ENCODE data around the gene HOXD11.

GRCh38 chr2:176066645-176067588 lies 40.2 kb upstream of the HOXD11 start:
- TF ChIP-seq, protein P1, sequence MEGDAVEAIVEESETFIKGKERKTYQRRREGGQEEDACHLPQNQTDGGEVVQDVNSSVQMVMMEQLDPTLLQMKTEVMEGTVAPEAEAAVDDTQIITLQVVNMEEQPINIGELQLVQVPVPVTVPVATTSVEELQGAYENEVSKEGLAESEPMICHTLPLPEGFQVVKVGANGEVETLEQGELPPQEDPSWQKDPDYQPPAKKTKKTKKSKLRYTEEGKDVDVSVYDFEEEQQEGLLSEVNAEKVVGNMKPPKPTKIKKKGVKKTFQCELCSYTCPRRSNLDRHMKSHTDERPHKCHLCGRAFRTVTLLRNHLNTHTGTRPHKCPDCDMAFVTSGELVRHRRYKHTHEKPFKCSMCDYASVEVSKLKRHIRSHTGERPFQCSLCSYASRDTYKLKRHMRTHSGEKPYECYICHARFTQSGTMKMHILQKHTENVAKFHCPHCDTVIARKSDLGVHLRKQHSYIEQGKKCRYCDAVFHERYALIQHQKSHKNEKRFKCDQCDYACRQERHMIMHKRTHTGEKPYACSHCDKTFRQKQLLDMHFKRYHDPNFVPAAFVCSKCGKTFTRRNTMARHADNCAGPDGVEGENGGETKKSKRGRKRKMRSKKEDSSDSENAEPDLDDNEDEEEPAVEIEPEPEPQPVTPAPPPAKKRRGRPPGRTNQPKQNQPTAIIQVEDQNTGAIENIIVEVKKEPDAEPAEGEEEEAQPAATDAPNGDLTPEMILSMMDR (IDR thresholded peaks at IDR 0.05), result no peak
- TF ChIP-seq POLR2A (IDR thresholded peaks at IDR 0.05), result no peak
- no peak for TF ChIP-seq POLR2AphosphoS5 (IDR thresholded peaks at IDR 0.05)
- TF ChIP-seq EP300 (IDR thresholded peaks at IDR 0.05), result no peak

All from suprapubic skin (tissue), 4 donors.